ENCODE results near the gene CGB3. TPM values are rescaled to one million over a fixed set of nuclear protein-coding genes. Genes with fewer than 3 reads are reported as not detected.
A peak's percentile ranks its signal among the peaks of the same experiment; 100 is the strongest.

The CGB3 gene

GRCh38 chr19:48982280-48982679 is 41.9 kb downstream of the CGB3 start:
- H3K23ac ChIP-seq (ENCODE audit: low read length in 2 of 2) = no peak overlapping the region
- H3K18ac ChIP-seq (ENCODE audit: low read depth in 1 of 2, low read length in 2 of 2) = no peak overlapping the region
- WGBS = 87% methylated on average over 8 of the region's 9 CpGs

GRCh38 chr19:48977061-48977460 is 47.1 kb downstream of the CGB3 start:
- H3K4ac ChIP-seq (ENCODE audit: low read depth in 1 of 2, low read length in 2 of 2) = no peak overlapping the region
- no peak overlapping the region for H4K8ac ChIP-seq (ENCODE audit: low read length)
- H2BK12ac ChIP-seq (ENCODE audit: low read length in 2 of 2) = no peak overlapping the region
- H3K27me3 ChIP-seq (ENCODE audit: control insufficient read depth in 1 of 2, insufficient read depth in 1 of 2, low read length in 2 of 2) = no peaks in the 10 kb centered on the region
- no peak for DNase-seq
- no peak overlapping the region for H3K9ac ChIP-seq (ENCODE audit: low read length)
- no peak overlapping the region for H3K18ac ChIP-seq (ENCODE audit: low read depth in 1 of 2, low read length in 2 of 2)
- no peak overlapping the region for H2BK5ac ChIP-seq (ENCODE audit: low read depth, low read length, poor library complexity, severe bottlenecking)
- peaks cover 11% of the 10 kb centered on the region for H3K4me1 ChIP-seq (ENCODE audit: control insufficient read depth, insufficient read depth, low read depth, low read length)
- H2BK120ac ChIP-seq (ENCODE audit: low read depth, low read length) = no peak overlapping the region
- H3K23ac ChIP-seq (ENCODE audit: low read length in 2 of 2) = no peak overlapping the region
- no peak overlapping the region for H2AK5ac ChIP-seq (ENCODE audit: low read length, severe bottlenecking)
- no peak overlapping the region for H4K91ac ChIP-seq (ENCODE audit: low read length)
- H3K27ac ChIP-seq (ENCODE audit: low read length, poor library complexity, severe bottlenecking) = no peak overlapping the region
- peaks cover 47 to 65% of the 10 kb centered on the region in 2 experiments for H3K36me3 ChIP-seq (ENCODE audit: control insufficient read depth in 1 of 2, insufficient read depth in 2 of 2, low read depth in 1 of 2, low read length in 2 of 2)
- H3K4me2 ChIP-seq (ENCODE audit: low read length, poor library complexity, severe bottlenecking) = no peak overlapping the region
- no peak overlapping the region for H3K4me3 ChIP-seq (ENCODE audit: insufficient read depth in 1 of 2, low read depth in 1 of 2, low read length in 2 of 2)
- no peak overlapping the region for H2BK15ac ChIP-seq (ENCODE audit: low read depth, poor library complexity, severe bottlenecking)
- H3K14ac ChIP-seq (ENCODE audit: low read length in 2 of 2) = no peak overlapping the region
- no peak overlapping the region for H2AFZ ChIP-seq (ENCODE audit: low read depth, low read length)
- H3K9me3 ChIP-seq (ENCODE audit: control insufficient read depth, low read length) = no peaks in the 10 kb centered on the region
- H3K79me1 ChIP-seq (replicated peaks; ENCODE audit: low read length, poor library complexity, severe bottlenecking) = peaks cover 2% of the 10 kb centered on the region
- WGBS = 93% methylated on average over 2 of the region's 2 CpGs

More at GRCh38 chr19:48982280-48982679, 41.9 kb downstream of the CGB3 start:
- H2BK120ac ChIP-seq (ENCODE audit: low read depth, low read length) = no peak overlapping the region
- H3K27ac ChIP-seq (ENCODE audit: low read length, poor library complexity, severe bottlenecking) = no peak overlapping the region
- no peaks in the 10 kb centered on the region for H3K9me3 ChIP-seq (ENCODE audit: control insufficient read depth, low read length)
- peaks cover 22% of the 10 kb centered on the region for H3K79me1 ChIP-seq (replicated peaks; ENCODE audit: low read length, poor library complexity, severe bottlenecking)
- no peak overlapping the region for H3K4me3 ChIP-seq (ENCODE audit: insufficient read depth in 1 of 2, low read depth in 1 of 2, low read length in 2 of 2)
- no peak overlapping the region for H4K8ac ChIP-seq (ENCODE audit: low read length)
- no peak overlapping the region for H3K4ac ChIP-seq (ENCODE audit: low read depth in 1 of 2, low read length in 2 of 2)
- H2BK15ac ChIP-seq (ENCODE audit: low read depth, poor library complexity, severe bottlenecking) = no peak overlapping the region
- H2AFZ ChIP-seq (ENCODE audit: low read depth, low read length) = no peak overlapping the region
- no peak overlapping the region for H4K91ac ChIP-seq (ENCODE audit: low read length)
- H3K27me3 ChIP-seq (ENCODE audit: control insufficient read depth in 1 of 2, insufficient read depth in 1 of 2, low read length in 2 of 2) = no peaks in the 10 kb centered on the region
- DNase-seq = no peak
- no peak overlapping the region for H3K14ac ChIP-seq (ENCODE audit: low read length in 2 of 2)
- peaks cover 11% of the 10 kb centered on the region for H3K4me1 ChIP-seq (ENCODE audit: control insufficient read depth, insufficient read depth, low read depth, low read length)
- H2AK5ac ChIP-seq (ENCODE audit: low read length, severe bottlenecking) = no peak overlapping the region
- no peak overlapping the region for H3K4me2 ChIP-seq (ENCODE audit: low read length, poor library complexity, severe bottlenecking)
- H3K36me3 ChIP-seq (ENCODE audit: control insufficient read depth in 1 of 2, insufficient read depth in 2 of 2, low read depth in 1 of 2, low read length in 2 of 2) = peaks cover 58 to 77% of the 10 kb centered on the region in 2 experiments
- H2BK12ac ChIP-seq (ENCODE audit: low read length in 2 of 2) = no peak overlapping the region
- no peak overlapping the region for H2BK5ac ChIP-seq (ENCODE audit: low read depth, low read length, poor library complexity, severe bottlenecking)
- no peak overlapping the region for H3K9ac ChIP-seq (ENCODE audit: low read length)

- no peaks in the 10 kb centered on the region for H3K27me3 ChIP-seq (ENCODE audit: control insufficient read depth in 1 of 2, insufficient read depth in 1 of 2, low read length in 2 of 2)
- H3K14ac ChIP-seq (ENCODE audit: low read length in 2 of 2) = no peak overlapping the region
- H3K23ac ChIP-seq (ENCODE audit: low read length in 2 of 2) = no peak overlapping the region
- no peak overlapping the region for H2AFZ ChIP-seq (ENCODE audit: low read depth, low read length)
- H3K9me3 ChIP-seq (ENCODE audit: control insufficient read depth, low read length) = no peaks in the 10 kb centered on the region
- H2BK12ac ChIP-seq (ENCODE audit: low read length in 2 of 2) = no peak overlapping the region
- no peak overlapping the region for H2AK5ac ChIP-seq (ENCODE audit: low read length, severe bottlenecking)
- H2BK15ac ChIP-seq (ENCODE audit: low read depth, poor library complexity, severe bottlenecking) = no peak overlapping the region
- no peak overlapping the region for H4K91ac ChIP-seq (ENCODE audit: low read length)
- H3K4ac ChIP-seq (ENCODE audit: low read depth in 1 of 2, low read length in 2 of 2) = no peak overlapping the region
- H2BK120ac ChIP-seq (ENCODE audit: low read depth, low read length) = no peak overlapping the region
- H3K79me1 ChIP-seq (replicated peaks; ENCODE audit: low read length, poor library complexity, severe bottlenecking) = no peaks in the 10 kb centered on the region
- H4K8ac ChIP-seq (ENCODE audit: low read length) = no peak overlapping the region
- no peak overlapping the region for H3K4me2 ChIP-seq (ENCODE audit: low read length, poor library complexity, severe bottlenecking)
- H3K4me3 ChIP-seq (ENCODE audit: insufficient read depth in 1 of 2, low read depth in 1 of 2, low read length in 2 of 2) = no peak overlapping the region
- peak; percentile 50 for DNase-seq
- H3K27ac ChIP-seq (ENCODE audit: low read length, poor library complexity, severe bottlenecking) = no peak overlapping the region
- H3K18ac ChIP-seq (ENCODE audit: low read depth in 1 of 2, low read length in 2 of 2) = no peak overlapping the region
- H2BK5ac ChIP-seq (ENCODE audit: low read depth, low read length, poor library complexity, severe bottlenecking) = no peak overlapping the region
- peaks cover 42 to 63% of the 10 kb centered on the region in 2 experiments for H3K36me3 ChIP-seq (ENCODE audit: control insufficient read depth in 1 of 2, insufficient read depth in 2 of 2, low read depth in 1 of 2, low read length in 2 of 2)
- H3K4me1 ChIP-seq (ENCODE audit: control insufficient read depth, insufficient read depth, low read depth, low read length) = peaks cover 11% of the 10 kb centered on the region
- 90% methylated on average over 11 of the region's 13 CpGs for WGBS
- no peak overlapping the region for H3K9ac ChIP-seq (ENCODE audit: low read length)
Measured at GRCh38 chr19:48975947-48976847, 47.9 kb downstream of the CGB3 start.

Small RNAs within 50 kb of the gene (small RNA-seq; reads per million reads assigned to genes)
- gene MIR6798 (ENCODE audit: low read depth) = not detected
